ENCODE measurements around the gene RNF121.

Gene RNF121

DNA sequence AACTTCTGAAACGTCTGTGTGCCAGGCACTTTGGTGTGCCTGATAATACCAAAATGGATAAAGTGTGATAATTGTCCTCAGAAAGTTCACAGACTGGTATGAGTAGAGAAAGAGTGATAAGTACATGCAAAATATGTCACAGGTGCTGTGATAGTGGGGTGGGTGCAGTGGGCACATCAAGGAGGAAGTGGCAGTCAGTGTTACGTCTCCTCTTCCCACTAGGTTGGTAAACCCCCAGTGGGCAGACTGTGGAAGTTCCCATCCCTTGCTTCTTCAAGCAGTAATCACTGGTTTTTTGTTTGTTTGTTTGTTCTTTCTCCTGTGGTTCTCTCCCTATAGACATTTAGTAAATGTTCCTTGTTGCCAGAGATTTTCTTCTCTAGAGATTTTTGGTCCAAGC lies 5.4 kb downstream of the RNF121 start:
- DNase-seq (ENCODE audit: low read depth in 1 of 2, low spot score in 1 of 2): no peak

DNA sequence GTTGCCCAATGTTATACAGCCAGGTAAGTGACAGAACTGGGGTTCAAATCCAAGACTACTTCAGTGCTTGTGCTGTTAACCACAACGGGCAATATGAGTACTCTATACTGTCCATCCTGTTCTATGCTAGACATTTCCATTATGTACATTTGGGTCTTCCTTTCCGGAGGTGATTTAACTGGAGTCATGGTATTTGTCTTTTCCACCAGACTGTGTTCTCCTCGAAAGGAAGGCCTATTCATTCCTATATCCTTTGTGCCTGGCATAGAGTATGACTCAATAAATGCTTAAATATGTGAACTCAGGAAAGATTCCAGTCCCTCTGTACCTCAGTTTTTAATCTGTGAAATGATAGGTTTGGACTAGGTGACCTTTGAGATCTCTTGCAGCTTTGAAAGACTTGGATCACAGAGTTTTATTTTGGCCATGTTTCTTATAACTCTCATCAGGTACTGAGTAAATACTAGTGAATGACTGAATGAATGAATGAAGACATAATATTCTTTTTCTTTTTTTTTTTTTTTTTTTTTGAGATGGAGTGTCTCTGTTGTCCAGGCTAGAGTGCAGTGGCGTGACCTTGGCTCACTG lies 6.6 kb downstream of the RNF121 start:
- no peak for DNase-seq (ENCODE audit: low read depth in 1 of 2, low spot score in 1 of 2)

DNA sequence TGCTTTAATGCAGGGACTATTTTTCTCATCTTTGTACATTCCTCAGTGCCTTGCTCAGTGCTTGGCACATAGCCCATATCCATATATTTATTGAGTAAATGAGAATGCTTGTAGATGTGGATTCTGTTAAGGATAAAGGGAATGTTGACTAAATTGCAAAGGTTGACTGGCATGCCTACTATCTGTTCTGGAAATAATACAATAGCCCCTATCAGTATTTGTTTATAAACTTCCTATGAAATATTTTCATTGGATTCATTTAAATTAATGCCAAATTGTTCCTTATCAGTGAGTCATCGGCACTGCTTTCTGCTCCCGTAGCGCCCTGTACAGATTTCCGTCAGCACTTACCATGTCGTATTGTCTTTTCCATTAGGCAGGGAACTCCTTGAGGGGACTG lies 8.0 kb downstream of the RNF121 start:
- DNase-seq (ENCODE audit: low read depth in 1 of 2, low spot score in 1 of 2): no peak

DNA sequence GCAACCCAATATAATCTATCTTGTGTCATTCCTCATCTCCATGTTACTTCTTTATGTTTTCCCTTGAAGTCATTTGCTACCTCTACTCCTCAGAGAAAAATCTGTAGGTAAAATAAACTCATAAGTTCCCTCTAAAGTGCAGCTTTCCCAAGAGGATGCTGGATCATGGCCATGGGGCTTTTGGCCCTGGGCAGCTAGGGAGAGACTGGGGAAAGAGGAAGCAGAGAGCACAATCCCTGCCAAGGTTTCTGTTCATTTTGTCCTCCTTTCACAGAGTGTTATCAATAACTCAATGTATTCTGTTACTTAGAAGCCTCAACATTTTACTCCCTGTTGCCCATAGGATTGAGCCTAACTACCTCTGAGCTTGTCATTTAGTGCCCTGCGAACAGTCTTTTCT lies 9.0 kb downstream of the RNF121 start:
- no peak for DNase-seq (ENCODE audit: low read depth in 1 of 2, low spot score in 1 of 2)

DNA sequence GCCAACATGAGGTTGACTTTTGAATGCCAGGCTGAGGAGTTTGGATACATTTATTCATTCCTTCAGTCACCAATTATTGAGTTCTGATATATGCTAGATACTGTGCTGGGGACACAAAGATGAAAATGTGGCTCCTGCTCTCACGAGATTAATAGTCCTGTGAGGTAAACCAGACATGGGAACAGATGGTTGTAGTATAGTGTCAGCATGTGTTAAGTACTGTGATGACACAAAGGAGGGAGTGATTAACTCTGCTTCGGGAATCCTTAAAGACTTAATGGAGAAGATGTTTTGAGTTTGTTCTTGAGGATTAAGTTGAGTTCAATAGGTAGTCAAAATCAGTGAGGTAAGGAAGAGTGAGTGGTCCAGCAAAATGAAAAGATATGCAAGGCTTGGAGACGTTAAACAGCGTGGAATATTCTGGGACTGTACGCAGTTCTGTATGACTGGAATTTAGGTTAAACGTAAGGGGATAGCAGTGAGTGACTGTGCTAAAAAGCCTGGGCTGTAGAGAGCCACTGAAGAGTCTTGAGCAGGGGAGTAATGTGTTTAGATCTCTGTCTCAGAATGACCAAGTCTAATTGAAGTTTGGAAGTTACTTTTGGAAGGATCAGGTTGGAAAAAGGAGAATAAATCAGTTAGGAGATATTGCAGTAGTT lies 11.8 kb downstream of the RNF121 start:
- no peak for DNase-seq (ENCODE audit: low read depth in 1 of 2, low spot score in 1 of 2)

DNA sequence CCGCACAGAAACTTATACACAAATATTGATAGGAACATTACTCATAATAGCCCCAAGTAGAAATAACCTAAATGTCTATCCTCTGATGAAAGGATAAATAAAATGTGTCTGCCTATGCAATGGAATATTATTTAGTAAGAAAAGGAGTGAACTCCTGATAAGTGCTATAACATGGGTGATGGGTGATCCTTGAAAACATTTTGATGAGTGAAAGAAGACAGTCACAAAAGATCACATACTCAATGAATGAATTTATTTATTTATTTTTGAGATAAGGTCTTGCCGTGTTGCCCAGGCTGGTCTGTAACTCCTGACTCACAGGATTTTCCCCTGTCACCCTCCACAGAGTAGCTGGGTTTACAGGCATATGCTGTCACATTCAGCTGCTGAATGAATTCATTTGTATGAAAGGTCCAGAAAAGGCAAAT lies 17.3 kb downstream of the RNF121 start:
- no peak for DNase-seq (ENCODE audit: low read depth in 1 of 2, low spot score in 1 of 2)

DNA sequence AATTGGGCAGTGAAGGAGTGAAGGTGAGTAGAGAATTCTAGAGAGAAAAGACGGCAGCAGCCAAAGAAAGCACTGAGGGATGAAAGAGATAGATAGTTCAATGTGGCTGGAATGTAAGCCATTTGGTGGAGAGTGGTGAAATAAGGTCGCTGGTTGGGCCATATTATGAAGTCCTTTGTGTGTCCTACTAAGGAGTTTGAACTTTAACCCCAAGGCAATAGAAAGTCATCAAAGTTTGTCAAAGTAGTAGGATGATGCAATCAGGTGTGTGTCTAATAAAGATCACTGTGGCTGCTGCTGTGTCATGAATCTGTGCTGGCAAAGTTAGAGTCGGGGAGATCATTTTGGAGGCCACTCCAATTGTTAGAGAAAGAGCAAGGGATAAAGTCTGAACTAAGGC lies 18.7 kb downstream of the RNF121 start:
- no peak for DNase-seq (ENCODE audit: low read depth in 1 of 2, low spot score in 1 of 2)

DNA sequence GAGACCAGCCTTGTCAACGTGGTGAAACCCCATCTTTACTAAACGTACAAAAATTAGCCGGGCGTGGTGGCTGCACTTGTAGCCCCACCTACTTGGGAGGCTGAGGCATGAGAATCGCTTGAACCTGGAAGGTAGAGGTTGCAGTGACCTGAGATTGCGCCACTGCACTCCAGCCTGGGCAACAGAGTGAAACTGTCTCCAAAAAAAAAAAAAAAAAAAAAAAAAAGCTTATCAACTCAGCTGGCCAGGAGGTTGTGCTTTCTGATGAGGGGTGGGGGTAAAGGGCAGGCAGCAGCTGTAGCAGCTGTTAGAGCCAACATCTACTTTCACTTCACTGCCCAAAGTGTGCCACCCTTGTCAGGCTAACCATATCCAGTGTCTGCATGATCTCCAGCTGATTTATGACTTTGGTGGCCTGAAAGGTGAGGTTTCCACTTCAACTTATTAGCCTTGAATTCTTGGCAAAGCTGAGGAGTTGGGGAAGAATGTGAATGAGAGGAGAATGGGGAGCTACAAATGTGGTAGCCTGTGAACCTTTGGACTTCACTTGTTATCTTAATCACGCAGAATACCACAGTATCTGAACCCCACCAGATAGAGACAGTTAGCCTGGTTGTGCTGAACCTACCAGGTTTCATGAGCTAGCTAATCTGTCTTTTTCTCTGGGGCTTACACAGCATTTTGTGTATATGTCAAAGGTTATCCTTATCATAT lies 19.6 kb downstream of the RNF121 start:
- DNase-seq (ENCODE audit: low read depth in 1 of 2, low spot score in 1 of 2): no peak

DNA sequence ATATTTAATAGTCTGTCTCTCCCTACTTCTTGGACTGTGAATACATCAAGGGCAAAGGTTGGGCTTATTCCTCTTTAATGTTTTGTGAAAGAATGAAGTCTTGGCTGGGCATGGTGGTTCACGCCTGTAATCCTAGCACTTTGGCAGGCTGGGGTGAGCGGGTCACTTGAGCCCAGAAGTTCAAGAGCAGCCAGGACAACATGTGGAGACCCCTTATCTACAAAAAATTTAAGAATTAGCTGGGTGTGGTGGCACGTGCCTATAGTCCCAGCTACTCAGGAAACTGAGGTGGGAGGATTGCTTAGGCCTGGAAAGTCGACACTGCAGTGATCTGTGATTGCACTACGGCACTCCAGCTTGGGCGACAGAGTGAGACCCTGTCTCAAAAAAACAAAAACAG lies 20.2 kb downstream of the RNF121 start:
- DNase-seq (ENCODE audit: low read depth in 1 of 2, low spot score in 1 of 2): no peak

DNA sequence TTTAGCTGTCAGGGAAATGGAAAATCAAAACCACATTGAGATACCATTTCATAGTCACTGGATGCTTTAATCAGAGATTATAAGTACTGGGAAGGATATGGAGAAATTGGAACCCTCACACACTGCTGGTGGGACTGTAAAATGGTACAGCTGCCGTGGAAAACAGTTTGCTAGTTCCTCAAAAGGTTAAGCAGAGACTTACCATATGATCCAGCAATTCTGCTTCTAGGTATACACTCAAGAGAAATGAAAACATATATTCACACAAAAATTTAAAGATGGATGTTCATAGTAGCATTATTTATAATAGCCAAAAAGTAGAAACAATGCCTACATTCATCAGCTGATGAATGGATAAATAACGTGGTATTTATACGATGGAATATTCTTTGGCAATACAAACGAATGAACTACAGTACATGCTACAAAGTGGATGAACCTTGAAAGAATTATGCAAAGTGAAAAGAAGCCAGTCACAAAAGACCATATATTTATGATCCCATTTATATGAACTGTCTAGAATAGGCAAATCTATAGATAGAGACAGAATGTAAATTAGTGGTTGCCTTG lies 23.0 kb downstream of the RNF121 start:
- DNase-seq (ENCODE audit: low read depth in 1 of 2, low spot score in 1 of 2): no peak

DNA sequence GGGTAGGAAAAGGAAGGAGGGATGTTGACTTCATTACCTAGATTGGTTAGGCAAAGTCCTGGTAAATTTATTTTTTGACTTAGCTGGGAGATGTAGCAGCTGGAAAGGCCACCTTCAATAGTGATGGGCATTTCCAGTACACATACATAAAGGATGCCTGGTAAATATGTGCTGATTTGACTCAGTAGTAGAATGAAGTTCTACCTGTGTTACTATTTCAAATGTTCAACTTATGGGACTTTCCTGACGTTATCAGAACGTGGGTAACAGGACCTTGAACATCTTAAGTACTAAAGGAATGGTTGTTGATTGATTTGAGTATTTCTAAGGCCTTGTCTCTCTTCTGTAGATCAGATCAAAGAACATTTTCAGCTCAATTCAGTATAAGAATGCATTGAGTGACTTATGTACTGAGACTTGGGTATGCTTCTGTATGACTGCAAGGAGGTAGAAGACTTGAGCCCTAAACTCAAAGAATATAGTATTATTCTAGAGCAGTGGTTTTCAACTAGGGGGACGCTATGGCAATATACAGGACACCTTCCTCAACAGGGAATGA lies 27.1 kb downstream of the RNF121 start:
- DNase-seq (ENCODE audit: low read depth in 1 of 2, low spot score in 1 of 2): no peak

DNA sequence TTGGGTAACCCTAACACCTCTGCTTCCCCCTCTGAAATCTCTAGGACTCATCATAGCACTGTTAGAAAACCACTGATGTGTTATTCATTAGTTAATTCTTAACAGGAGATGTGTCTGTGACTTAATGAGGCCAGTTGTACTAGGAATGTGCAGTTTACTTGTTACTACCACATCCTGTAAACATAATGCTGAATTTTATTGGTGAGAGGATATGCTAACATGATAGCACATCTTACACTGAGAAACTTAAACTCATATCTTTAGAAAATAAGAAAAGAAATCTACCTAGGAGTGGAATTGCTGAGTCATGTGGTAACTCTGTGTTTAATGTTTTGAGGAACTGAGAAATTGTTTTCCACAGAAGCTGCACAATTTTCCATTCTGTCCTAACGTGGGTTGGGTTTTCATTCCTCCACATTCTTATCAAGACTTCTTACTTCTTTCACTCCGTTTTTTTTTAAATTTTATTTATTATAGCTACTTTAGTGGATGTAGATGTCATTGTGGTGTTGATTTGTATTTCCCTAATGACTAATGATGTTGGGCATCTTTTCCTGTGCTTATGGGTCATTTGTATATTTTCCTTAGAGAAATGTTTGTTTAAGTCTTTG lies 33.7 kb downstream of the RNF121 start:
- no peak for DNase-seq (ENCODE audit: low read depth in 1 of 2, low spot score in 1 of 2)

DNA sequence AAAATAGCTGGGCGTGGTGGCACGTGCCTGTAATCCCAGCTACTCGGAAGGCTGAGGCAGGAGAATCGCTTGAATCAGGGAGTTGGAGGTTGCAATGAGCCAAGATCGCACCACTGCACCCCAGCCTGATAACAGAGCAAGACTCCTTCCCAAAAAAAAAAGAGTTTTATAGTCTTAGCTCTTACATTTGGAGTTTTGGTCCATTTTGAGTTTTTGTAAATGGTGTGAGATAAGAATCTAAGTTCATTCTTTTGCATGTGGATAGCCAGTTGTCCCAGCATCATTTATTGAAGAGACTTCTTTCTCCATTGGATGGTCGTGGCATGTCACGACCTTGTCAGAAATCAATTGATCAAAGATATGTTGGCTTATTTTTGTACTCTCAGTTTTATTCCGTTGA lies 34.6 kb downstream of the RNF121 start:
- DNase-seq (ENCODE audit: low read depth in 1 of 2, low spot score in 1 of 2): no peak

DNA sequence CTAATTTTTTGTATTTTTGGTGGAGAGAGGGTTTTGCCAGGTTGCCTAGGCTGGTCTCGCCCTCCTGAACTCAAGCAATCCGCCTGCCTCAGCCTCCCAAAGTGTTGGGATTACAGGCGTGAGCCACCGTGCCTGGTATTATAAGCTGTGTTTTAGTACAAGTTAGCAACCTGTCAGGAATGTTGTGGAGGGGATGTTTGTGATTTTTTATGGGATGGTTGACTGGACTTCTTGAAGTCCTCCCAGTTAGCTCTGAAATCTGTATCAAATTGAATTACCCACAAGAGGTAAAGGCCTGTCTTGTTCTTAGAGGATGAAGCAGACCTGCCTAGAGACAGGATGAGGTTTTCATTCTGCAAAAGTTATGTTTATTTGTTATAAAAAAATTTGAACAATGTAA lies 35.8 kb downstream of the RNF121 start:
- no peak for DNase-seq (ENCODE audit: low read depth in 1 of 2, low spot score in 1 of 2)

DNA sequence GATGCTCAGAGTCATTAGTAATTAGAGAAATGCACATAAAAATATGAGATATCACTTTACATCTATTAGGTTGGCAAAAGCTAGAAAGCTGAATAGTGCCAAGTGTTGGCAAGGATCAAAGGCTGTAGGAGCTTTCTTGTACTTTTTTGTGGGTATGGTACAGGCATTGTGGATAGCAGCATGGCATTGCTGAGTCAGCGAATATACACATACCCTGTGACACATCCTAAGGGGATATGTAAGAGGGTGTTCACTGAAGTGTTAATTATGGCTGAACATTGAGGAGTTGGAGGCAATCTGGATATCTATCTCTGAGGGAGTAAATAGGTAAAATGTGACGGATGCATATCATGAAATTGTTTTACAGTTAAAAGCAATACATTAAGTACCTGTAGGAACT lies 42.8 kb downstream of the RNF121 start:
- DNase-seq (ENCODE audit: low read depth in 1 of 2, low spot score in 1 of 2): no peak

DNA sequence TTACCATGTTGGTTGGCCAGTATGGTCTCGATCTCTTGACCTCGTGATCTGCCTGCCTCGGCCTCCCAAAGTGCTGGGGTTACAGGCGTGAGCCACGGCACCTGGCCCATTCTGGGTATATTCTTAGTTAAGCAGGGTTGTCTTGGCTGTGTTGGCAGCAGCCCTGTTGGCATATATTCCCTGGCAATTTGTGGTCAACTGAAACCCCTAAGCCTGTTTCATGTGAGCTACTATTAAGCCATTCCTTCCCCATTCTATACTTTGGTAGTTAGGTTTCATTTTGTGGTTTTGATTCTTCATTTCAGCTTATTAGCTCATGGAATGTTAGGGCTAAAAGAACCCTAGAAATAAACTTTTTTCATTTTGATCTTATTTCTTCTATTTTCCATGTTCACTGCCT lies 47.7 kb downstream of the RNF121 start:
- DNase-seq (ENCODE audit: low read depth in 1 of 2, low spot score in 1 of 2): no peak

DNA sequence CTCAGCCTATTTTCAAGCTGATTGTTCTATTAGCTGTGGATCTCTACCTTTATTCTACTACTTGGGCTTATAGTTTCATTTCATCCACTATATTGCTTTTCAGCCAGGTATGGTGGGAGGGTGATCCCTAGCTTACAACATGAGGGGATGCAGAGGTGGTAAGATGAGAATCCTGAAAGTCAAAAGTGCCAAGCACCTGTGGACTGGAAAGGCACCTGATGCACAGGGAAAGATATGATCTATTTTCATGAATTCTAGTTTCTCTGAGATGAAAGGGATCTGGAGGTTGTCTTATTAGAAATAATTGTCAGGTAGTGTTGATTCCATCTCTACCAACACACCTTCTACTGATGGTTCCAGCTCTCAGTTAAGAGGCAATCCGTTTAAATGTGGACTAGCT lies 48.2 kb downstream of the RNF121 start:
- no peak for DNase-seq (ENCODE audit: low read depth in 1 of 2, low spot score in 1 of 2)

DNA sequence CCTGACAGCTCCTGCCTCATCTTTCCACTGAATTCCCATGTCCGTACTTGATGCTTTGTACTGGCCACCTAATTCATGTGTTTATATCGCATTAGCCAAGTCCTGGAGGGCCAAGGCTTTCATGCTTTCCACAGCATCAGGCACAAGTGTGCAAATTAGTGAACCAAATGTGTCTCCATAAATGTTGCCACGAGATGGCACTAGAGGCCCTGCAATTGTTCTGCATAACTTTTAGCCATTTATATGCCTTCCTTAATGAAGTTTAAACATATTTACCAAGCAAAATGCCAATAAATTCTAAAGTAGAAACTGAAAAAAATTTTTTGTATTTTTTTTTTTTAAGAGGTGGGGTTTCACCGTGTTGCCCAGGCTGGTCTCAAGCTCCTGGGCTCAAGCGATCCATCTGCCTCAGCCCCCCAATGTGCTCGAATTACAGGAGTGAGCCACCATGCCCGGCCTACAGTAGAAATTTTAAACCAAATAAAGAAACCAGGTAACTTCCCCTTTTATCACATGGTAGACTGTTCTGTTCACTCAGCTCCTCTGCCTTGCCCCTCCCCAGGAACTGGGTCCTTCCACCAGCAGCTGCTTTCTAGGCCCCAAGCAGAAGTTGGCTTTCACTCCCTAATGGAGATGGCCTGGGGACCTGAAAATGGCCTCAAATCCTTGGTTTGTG lies 49.0 kb downstream of the RNF121 start:
- peak in 1 of 2 donors; percentile 9 for DNase-seq (ENCODE audit: low read depth in 1 of 2, low spot score in 1 of 2)

DNA sequence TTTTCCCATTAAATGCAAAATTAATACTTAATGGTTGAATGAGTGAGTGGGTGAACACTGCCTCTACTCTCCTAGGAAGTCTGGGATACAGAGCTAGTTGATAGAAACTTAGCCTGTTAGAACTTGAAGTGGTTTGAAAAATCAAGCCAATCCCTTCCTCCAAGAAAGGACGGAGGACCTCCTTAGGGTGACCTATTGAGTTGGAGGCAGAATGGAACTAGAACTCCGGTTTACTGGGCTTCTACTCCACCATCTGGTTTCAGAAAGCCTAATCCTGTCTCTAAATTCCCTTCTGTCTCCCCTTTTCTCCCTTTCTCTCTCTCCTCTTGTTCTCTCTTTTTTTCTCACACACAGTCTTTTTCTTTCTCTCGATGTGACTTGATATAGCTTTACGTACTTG lies 50.2 kb downstream of the RNF121 start:
- DNase-seq (ENCODE audit: low read depth in 1 of 2, low spot score in 1 of 2): no peak

DNA sequence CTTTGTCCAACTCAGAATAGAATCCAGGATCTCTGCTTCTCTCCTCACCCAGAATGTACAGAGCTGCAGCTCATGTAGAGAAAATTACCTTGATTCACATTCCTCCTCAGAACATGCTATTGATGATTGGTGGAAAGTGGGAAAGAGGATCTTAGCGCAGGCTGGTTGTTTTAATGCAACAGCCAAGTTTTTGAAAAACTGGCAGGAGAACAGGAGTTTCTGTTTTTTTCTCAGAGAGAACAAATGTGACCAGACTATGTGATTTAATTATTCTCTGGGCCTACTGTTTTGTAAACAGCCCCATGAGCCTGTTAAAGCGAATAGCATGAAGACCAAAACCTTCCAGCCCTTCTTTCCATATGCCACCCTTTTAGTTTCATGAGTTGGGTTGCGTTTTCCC lies 50.8 kb downstream of the RNF121 start:
- no peak for DNase-seq (ENCODE audit: low read depth in 1 of 2, low spot score in 1 of 2)

DNA sequence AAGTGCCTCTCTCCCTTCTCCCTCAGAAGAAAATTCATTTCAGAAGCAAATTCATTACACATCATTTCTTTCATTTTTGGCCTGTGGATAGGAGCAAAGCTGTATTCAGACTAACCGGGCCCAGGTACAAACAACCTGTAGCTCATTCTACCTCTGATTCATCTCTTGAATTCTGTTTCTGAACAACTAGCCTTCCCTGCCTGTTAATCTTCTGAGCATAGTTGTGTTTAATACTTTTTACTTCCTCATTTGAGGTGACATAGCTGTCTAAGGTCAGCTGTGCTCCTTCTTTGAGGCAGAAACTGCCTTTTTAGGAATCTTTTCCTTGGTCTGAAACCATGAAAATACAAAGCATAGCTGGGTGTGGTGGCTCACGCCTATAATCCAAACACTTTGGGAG lies 57.3 kb downstream of the RNF121 start:
- DNase-seq (ENCODE audit: low read depth in 1 of 2, low spot score in 1 of 2): no peak
